HCT116 (cell line): ENCODE measurements around the gene GMPR2. TPM values are rescaled to one million over a fixed set of nuclear protein-coding genes. Genes with fewer than 3 reads are reported as not detected.

Experiments
- ATAC-seq: fragments of 200-7000 bp; cut with Tn5 transposase; 2 replicates; pipeline ENCODE4 v1.9.1; 2020; ENCODE audit warnings: mild to moderate bottlenecking, moderate library complexity
- BruUV-seq: library from RNA; stranded (reverse); fragments of 400-500 nt; replicated peaks from 2 replicates; lab custom pipeline; 2021; lab: Mats Ljungman, UMichigan
- CTCF ChIA-PET: fragments of 300-600 bp; sonication (Branson Sonifier 250); formaldehyde crosslinking; loops from one replicate; lab custom pipeline; 2021; ENCODE audit warnings: antibody characterized with exemption; lab: Charles Lee
- POLR2A ChIA-PET: fragments of 300-600, 350-600 bp; sonication (Branson Sonifier 250); formaldehyde crosslinking; loops from one replicate; lab custom pipeline; 2021; ENCODE audit warnings: antibody characterized with exemption; lab: Charles Lee
- RAD21 ChIA-PET, 2 experiments: fragments of 300-600 bp; sonication (Branson Sonifier 250); formaldehyde crosslinking; loops; one replicate each; lab custom pipeline; 2023; ENCODE audit warnings: low total read pairs in 2 of 2; ENCODE audit not compliant: uncharacterized antibody in 2 of 2, unreplicated experiment in 2 of 2, low non-redundant PET in 1 of 2; lab: Charles Lee
- DNase-seq: peaks from one replicate; pipeline ENCODE4 v3.0.0-alpha.2; 2010; ENCODE audit warnings: low read depth, low spot score
- H2AFZ ChIP-seq: fragments of 200-600 bp; shearing (Covaris generic), sonication (generic); 2 replicates; pipeline ENCODE4 v1.6.1; 2017; ENCODE audit warnings: low read depth, mixed run types, mixed read lengths, antibody characterized with exemption, low read length; ENCODE audit not compliant: poor library complexity, severe bottlenecking
- H3K27ac ChIP-seq: 2 replicates; pipeline ENCODE4 v1.5.1; 2012; ENCODE audit warnings: low read depth, low read length
- H3K27me3 ChIP-seq: fragments of 200-600 bp; sonication (generic); 2 replicates; pipeline ENCODE4 v1.6.1; 2016; ENCODE audit warnings: mixed run types, low read length, mixed read lengths; ENCODE audit not compliant: insufficient read depth
- H3K36me3 ChIP-seq, 2 experiments: fragments of 200-500 bp in 1 of 2; fragments of 200-600 bp in 1 of 2; sonication (Bioruptor generic) in 1 of 2; sonication (generic) in 1 of 2; 2 replicates each; pipeline versions ENCODE4 v1.5.1 to v1.6.1; 2014 to 2016; ENCODE audit warnings: low read length in 2 of 2, inconsistent platforms in 1 of 2, mixed read lengths in 1 of 2, mixed run types in 1 of 2; ENCODE audit not compliant: insufficient read depth in 2 of 2, control insufficient read depth in 1 of 2
- H3K4me1 ChIP-seq, 2 experiments: fragments of 200-600 bp in 1 of 2; sonication (generic) in 1 of 2; 2 replicates each; pipeline versions ENCODE4 v1.5.1 to v1.6.1; 2012 to 2017; ENCODE audit warnings: low read length in 2 of 2, inconsistent platforms in 1 of 2, mild to moderate bottlenecking in 1 of 2, mixed read lengths in 1 of 2, mixed run types in 1 of 2, moderate library complexity in 1 of 2; ENCODE audit not compliant: insufficient read depth in 2 of 2, control insufficient read depth in 1 of 2
- H3K4me2 ChIP-seq: fragments of 200-600 bp; sonication (generic); 2 replicates; pipeline ENCODE4 v1.6.1; 2017; ENCODE audit warnings: mixed run types, low read length, mixed read lengths
- H3K4me3 ChIP-seq, 2 experiments: fragments of 200-600 bp in 1 of 2; sonication (generic) in 1 of 2; replicated peaks in 1 of 2; 2 replicates each; pipeline ENCODE4 v1.5.1; 2011 to 2016; ENCODE audit warnings: low read length in 2 of 2, control low read depth in 1 of 2, low read depth in 1 of 2, mild to moderate bottlenecking in 1 of 2, mixed read lengths in 1 of 2, mixed run types in 1 of 2
- H3K79me2 ChIP-seq: fragments of 200-600 bp; sonication (generic); 2 replicates; pipeline ENCODE4 v1.6.1; 2017; ENCODE audit warnings: mild to moderate bottlenecking, mixed run types, low read length, moderate library complexity, mixed read lengths; ENCODE audit not compliant: insufficient read depth
- H3K9ac ChIP-seq: fragments of 200-600 bp; sonication (generic); 2 replicates; pipeline ENCODE4 v1.6.1; 2016; ENCODE audit warnings: low read length, mixed read lengths
- H3K9me2 ChIP-seq: fragments of 200-600 bp; sonication (generic), shearing (Covaris generic); 2 replicates; pipeline ENCODE4 v1.6.1; 2017; ENCODE audit warnings: mixed run types, mild to moderate bottlenecking, moderate library complexity; ENCODE audit not compliant: insufficient read depth
- H3K9me3 ChIP-seq, 2 experiments: fragments of 200-500 bp in 1 of 2; fragments of 200-600 bp in 1 of 2; sonication (Bioruptor generic) in 1 of 2; sonication (generic) in 1 of 2; 2 replicates each; pipeline ENCODE4 v1.6.1; 2014 to 2017; ENCODE audit warnings: low read length in 2 of 2, mixed read lengths in 2 of 2, inconsistent platforms in 1 of 2, low read depth in 1 of 2, mild to moderate bottlenecking in 1 of 2, mixed run types in 1 of 2, moderate library complexity in 1 of 2; ENCODE audit not compliant: control insufficient read depth in 1 of 2, insufficient read depth in 1 of 2
- H4K20me1 ChIP-seq: fragments of 200-600 bp; sonication (generic), shearing (Covaris generic); 2 replicates; pipeline ENCODE4 v1.6.1; 2017; ENCODE audit warnings: mixed run types, mild to moderate bottlenecking, moderate library complexity; ENCODE audit not compliant: insufficient read depth
- CEBPB ChIP-seq: IDR thresholded peaks from 2 replicates; pipeline ENCODE4 v1.6.1; 2012; ENCODE audit warnings: low read depth
- EGR1 ChIP-seq: IDR thresholded peaks from 2 replicates; pipeline ENCODE4 v1.6.1; 2012; ENCODE audit warnings: low read depth
- ELF1 ChIP-seq: IDR thresholded peaks from 2 replicates; pipeline ENCODE4 v1.6.1; 2012; ENCODE audit warnings: low read depth, borderline replicate concordance
- RAD21 ChIP-seq: IDR thresholded peaks from 2 replicates; pipeline ENCODE4 v1.6.1; 2012; ENCODE audit warnings: low read depth, mild to moderate bottlenecking
- SRF ChIP-seq: IDR thresholded peaks from 2 replicates; pipeline ENCODE4 v1.6.1; 2012; ENCODE audit warnings: low read depth
- intact Hi-C: fragments of 100-400 bp; cut with micrococcal nuclease; formaldehyde crosslinking; loops from 2 replicates; pipeline ENCODE4 v1.10.0; 2022
- total RNA-seq: library from RNA; stranded (reverse); gene quantifications from one replicate; pipeline ENCODE4 v1.2.1, GENCODE V29; 2021; ENCODE audit not compliant: unreplicated experiment
- TF ChIP-seq, protein P1 (sequence below), 3 experiments: fragments of 200-600 bp in 1 of 3; sonication (generic) in 1 of 3; IDR thresholded peaks in 2 of 3; conservative IDR thresholded peaks in 1 of 3; 2 replicates each; pipeline ENCODE4 v1.5.1; 2012 to 2017; ENCODE audit warnings: low read depth in 2 of 3, low read length in 2 of 3, antibody characterized with exemption in 1 of 3, borderline replicate concordance in 1 of 3, control low read depth in 1 of 3, mild to moderate bottlenecking in 1 of 3, mixed read lengths in 1 of 3, mixed run types in 1 of 3, moderate library complexity in 1 of 3; ENCODE audit not compliant: insufficient read depth in 1 of 3

GMPR2 gene
- total RNA-seq, 1 experiment from 2014 or later: 66.9 TPM

DNA sequence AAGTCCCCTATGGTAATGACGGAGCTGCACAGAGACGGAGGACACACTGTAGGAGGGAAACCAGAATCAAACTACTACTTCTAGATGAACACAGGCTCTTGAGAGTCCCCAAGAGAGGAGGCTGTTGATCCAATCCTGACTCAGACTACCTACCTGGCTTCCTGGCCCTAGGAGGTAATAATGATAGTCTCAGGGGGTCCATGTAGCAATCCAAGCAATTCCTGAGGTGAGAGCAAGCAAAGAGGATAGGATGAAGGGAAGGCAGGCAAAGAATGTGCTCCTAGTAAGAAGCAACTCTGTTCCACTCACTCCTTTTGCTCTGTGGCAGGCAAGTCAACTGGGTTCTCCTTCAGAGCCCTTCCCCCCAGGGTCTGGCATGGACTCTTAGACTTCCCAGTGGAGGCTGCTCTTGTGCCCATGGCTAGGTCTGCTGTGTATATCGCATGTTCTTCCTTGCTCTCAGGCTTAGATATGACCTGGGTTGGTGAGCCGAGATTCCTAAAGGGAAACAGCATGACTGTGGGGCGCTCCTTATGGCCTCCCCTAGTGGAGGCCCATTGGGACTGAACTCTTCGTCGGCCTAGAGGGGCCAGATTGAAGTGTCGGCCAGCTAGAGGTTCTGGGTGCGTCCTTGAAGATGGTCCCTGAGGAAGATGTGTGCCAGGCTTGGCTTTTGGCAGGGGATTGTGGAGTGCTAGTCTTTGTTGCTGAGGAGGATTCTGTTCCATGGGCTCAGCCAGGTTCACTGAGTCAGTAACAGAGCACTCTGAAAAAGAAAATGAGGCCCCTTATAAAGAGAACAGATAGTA is 7.6 kb downstream of the GMPR2 start:
- Histone ChIP-seq H3K36me3 (peaks cover 45 to 52% of the 10 kb centered on the region in 2 experiments; a peak in 3 of 4 replicates), H3K9ac (peak overlapping the region; percentile 6; the same call in 1 of the 2 replicates), H3K79me2 (peaks cover 20% of the 10 kb centered on the region; the same call in 1 of the 2 replicates), H3K4me2 (no peak overlapping the region), H3K4me3 (no peak overlapping the region), H4K20me1 (no peaks in the 10 kb centered on the region), H3K9me3 (no peaks in the 10 kb centered on the region), H3K27me3 (no peaks in the 10 kb centered on the region), H3K4me1 (peaks cover 11 to 40% of the 10 kb centered on the region in 2 experiments), H3K27ac (no peak overlapping the region), H3K9me2 (no peaks in the 10 kb centered on the region), H2AFZ (no peak overlapping the region)
- ChIA-PET RAD21 (no interaction called here), POLR2A (no interaction called here), CTCF (no interaction called here)
- ATAC-seq (no peak), DNase-seq (no peak)
- intact Hi-C loops: no loop called here
- no TSS peak for BruUV-seq
- TF ChIP-seq SRF (no peak), ELF1 (no peak), EGR1 (no peak)

DNA sequence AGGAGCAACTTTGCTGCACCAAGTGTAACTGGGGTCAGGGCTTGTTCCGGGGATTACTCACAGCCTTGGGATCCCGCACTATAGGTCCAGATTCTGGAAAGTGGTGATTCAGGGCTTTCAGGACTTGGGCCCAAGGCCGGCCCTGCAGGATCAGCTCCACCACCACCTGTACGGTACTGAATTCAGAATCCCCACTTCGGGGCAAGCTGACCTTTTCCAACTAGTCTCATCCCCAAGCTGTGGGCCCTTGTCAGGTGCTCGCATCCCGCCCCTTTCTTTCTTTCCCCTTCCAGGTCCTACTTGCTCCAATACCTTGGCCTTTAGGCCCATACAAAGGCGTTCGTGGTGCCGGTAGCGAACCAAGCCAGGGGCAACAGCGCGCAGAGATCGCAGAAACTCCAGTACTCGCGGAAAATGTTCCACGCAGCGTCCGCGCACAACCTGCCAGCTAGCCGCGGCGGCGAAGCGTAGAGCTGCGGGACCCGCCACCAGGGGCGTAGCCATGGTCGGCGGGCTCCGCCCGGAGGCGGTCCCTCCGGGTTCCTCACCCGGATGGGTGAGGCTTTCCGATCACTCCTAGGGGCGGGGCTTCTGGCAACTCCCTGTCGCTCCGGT is 9.2 kb downstream of the GMPR2 start:
- H3K36me3 ChIP-seq: peaks cover 32 to 43% of the 10 kb centered on the region in 2 experiments; a peak in 3 of 4 replicates
- H3K4me2 ChIP-seq: peak overlapping the region; percentile 85
- POLR2A ChIA-PET: interaction anchor here (0.5 to 2.7 kb wide), 20 partner anchors 9 to 190 kb away, joined by 3 to 30 read pairs (median 4); partner anchors contain the start of genes CBLN3, CIDEB, DCAF11 and DHRS1
- H3K4me1 ChIP-seq: peaks cover 11 to 40% of the 10 kb centered on the region in 2 experiments
- no peak overlapping the region for H2AFZ ChIP-seq
- DNase-seq: peak; percentile 86
- no peaks in the 10 kb centered on the region for H3K27me3 ChIP-seq
- BruUV-seq: TSS peak; percentile 53
- RAD21 ChIA-PET: interaction anchor here (0.7 to 1.9 kb wide), 7 partner anchors 38 to 184 kb away, joined by 3 to 9 read pairs (median 4); partner anchors contain the start of genes DHRS1 (in 2 of the 2) and NOP9 (in 2 of the 2)
- TF ChIP-seq, protein P1, sequence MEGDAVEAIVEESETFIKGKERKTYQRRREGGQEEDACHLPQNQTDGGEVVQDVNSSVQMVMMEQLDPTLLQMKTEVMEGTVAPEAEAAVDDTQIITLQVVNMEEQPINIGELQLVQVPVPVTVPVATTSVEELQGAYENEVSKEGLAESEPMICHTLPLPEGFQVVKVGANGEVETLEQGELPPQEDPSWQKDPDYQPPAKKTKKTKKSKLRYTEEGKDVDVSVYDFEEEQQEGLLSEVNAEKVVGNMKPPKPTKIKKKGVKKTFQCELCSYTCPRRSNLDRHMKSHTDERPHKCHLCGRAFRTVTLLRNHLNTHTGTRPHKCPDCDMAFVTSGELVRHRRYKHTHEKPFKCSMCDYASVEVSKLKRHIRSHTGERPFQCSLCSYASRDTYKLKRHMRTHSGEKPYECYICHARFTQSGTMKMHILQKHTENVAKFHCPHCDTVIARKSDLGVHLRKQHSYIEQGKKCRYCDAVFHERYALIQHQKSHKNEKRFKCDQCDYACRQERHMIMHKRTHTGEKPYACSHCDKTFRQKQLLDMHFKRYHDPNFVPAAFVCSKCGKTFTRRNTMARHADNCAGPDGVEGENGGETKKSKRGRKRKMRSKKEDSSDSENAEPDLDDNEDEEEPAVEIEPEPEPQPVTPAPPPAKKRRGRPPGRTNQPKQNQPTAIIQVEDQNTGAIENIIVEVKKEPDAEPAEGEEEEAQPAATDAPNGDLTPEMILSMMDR (IDR thresholded peaks at IDR 0.05 in 2 of 3, conservative IDR thresholded peaks at IDR 0.05 in 1 of 3; ENCODE audit: borderline replicate concordance in 1 of 3, insufficient read depth in 1 of 3, low read depth in 2 of 3, low read length in 2 of 3): peak in 1 of 3 experiments; percentile 57; a peak in 2 of 6 replicates
- TF ChIP-seq RAD21 (no peak), CEBPB (no peak)
- TF ChIP-seq, all 23 proteins: peak for 1
- CTCF ChIA-PET: interaction anchor here (0.7 to 2.8 kb wide), 19 partner anchors 9 to 200 kb away, joined by 3 to 71 read pairs (median 6); partner anchors contain the start of genes CHMP4A, CIDEB, DHRS1 and GMPR2
- Histone ChIP-seq H3K9me2 (no peaks in the 10 kb centered on the region), H3K27ac (peak overlapping the region; percentile 99), H3K4me3 (peak overlapping the region; percentile 72 to 75), H3K9ac (peak overlapping the region; percentile 70), H3K79me2 (peaks cover 12% of the 10 kb centered on the region; the same call in 1 of the 2 replicates), H3K9me3 (no peaks in the 10 kb centered on the region), H4K20me1 (no peaks in the 10 kb centered on the region)
- peak; percentile 90 for ATAC-seq
- intact Hi-C loops: loop anchor here (1.0 to 2.0 kb wide), 2 partner anchors 29 to 189 kb away; partner anchors contain the start of gene RABGGTA
